Occipital lobe (tissue), 2 donors: Measurements from ENCODE around the gene PHACTR1. TPM values are rescaled to one million over a fixed set of nuclear protein-coding genes. Genes with fewer than 3 reads are reported as not detected.

Experiments
- DNase-seq: peaks from one replicate; lab custom pipeline; 2025; lab: John Stamatoyannopoulos, UW
- total RNA-seq: library from RNA; depleted of rRNA; stranded (reverse); fragments of >200 nt; gene quantifications from one replicate; pipeline ENCODE4 v1.2.3, GENCODE V29; 2014

Gene PHACTR1
- total RNA-seq, 1 donor from 2014 or later = 40.7 TPM

GRCh38 chr6:12802440-12802839 lies 85.9 kb downstream of the PHACTR1 start:
- no peak for DNase-seq

- DNase-seq = no peak
Observed at GRCh38 chr6:12803486-12803885, 86.9 kb downstream of the PHACTR1 start.

- peak; percentile 9 for DNase-seq
Observed at GRCh38 chr6:12804952-12805645, 88.5 kb downstream of the PHACTR1 start.

- no peak for DNase-seq
Observed at GRCh38 chr6:12806136-12806535, 89.6 kb downstream of the PHACTR1 start.

GRCh38 chr6:12806796-12807195 lies 90.2 kb downstream of the PHACTR1 start:
- no peak for DNase-seq

GRCh38 chr6:12811519-12811918 lies 95.0 kb downstream of the PHACTR1 start:
- DNase-seq = no peak

GRCh38 chr6:12813321-12813720 lies 96.8 kb downstream of the PHACTR1 start:
- no peak for DNase-seq

GRCh38 chr6:12814015-12814414 lies 97.4 kb downstream of the PHACTR1 start:
- DNase-seq = no peak

- DNase-seq = no peak
Observed at GRCh38 chr6:12815089-12815488, 98.5 kb downstream of the PHACTR1 start.

- DNase-seq = no peak
Observed at GRCh38 chr6:12815884-12816600, 99.5 kb downstream of the PHACTR1 start.

- no peak for DNase-seq
Observed at GRCh38 chr6:12818324-12818723, 101.8 kb downstream of the PHACTR1 start.

- no peak for DNase-seq
Observed at GRCh38 chr6:12823847-12824246, 107.3 kb downstream of the PHACTR1 start.

GRCh38 chr6:12826584-12826983 lies 110.0 kb downstream of the PHACTR1 start:
- DNase-seq = no peak

GRCh38 chr6:12827921-12828320 lies 111.4 kb downstream of the PHACTR1 start:
- no peak for DNase-seq

GRCh38 chr6:12832226-12832735 lies 115.7 kb downstream of the PHACTR1 start:
- no peak for DNase-seq

GRCh38 chr6:12836009-12836408 lies 119.4 kb downstream of the PHACTR1 start:
- DNase-seq = no peak

GRCh38 chr6:12841619-12842018 lies 125.1 kb downstream of the PHACTR1 start:
- DNase-seq = no peak

- no peak for DNase-seq
Observed at GRCh38 chr6:12842114-12842513, 125.5 kb downstream of the PHACTR1 start.

GRCh38 chr6:12842658-12843057 lies 126.1 kb downstream of the PHACTR1 start:
- no peak for DNase-seq

- no peak for DNase-seq
Observed at GRCh38 chr6:12844284-12845223, 128.0 kb downstream of the PHACTR1 start.

- DNase-seq = peak; percentile 18
Observed at GRCh38 chr6:12845224-12846004, 128.8 kb downstream of the PHACTR1 start.
